GM21390 (cell line): ENCODE results near the gene SP4.

Experiments used
- ATAC-seq: cut with Tn5 transposase; IDR thresholded peaks from one replicate; pipeline ENCODE4 v1.9.1; 2021; ENCODE audit not compliant: unreplicated experiment

Gene SP4

GRCh38 chr7:21443149-21443841, 15.4 kb downstream of the SP4 start:
- no peak for ATAC-seq

- ATAC-seq: no peak
Measured at GRCh38 chr7:21448974-21449373, 21.1 kb downstream of the SP4 start.

GRCh38 chr7:21450076-21450475, 22.2 kb downstream of the SP4 start:
- no peak for ATAC-seq

GRCh38 chr7:21450941-21451340, 23.1 kb downstream of the SP4 start:
- ATAC-seq: no peak

GRCh38 chr7:21454182-21454581, 26.3 kb downstream of the SP4 start:
- ATAC-seq: no peak

- ATAC-seq: no peak
Measured at GRCh38 chr7:21454906-21455305, 27.0 kb downstream of the SP4 start.

- ATAC-seq: no peak
Measured at GRCh38 chr7:21461282-21461681, 33.4 kb downstream of the SP4 start.

DNA sequence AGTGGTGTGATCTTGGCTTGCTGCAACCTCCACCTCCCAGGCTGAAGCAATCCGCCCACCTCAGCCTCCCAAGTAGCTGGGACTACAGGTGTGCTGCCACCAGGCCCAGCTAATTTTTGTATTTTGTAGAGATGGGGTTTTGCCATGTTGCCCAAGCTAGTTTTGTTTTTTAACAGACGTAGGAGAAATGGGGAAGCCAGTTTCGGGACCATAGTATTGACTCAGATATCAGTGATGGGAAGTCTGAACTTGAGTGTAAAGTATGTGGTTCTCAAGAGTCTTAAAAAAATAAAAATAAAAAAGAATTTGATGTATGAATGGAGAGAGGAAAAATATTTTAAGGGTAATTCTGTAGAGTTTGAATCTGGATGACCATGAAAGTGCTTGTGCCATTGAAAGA, 34.2 kb downstream of the SP4 start:
- ATAC-seq: no peak

- no peak for ATAC-seq
Measured at GRCh38 chr7:21463524-21463923, 35.6 kb downstream of the SP4 start.

GRCh38 chr7:21468969-21469368, 41.1 kb downstream of the SP4 start:
- ATAC-seq: no peak

DNA sequence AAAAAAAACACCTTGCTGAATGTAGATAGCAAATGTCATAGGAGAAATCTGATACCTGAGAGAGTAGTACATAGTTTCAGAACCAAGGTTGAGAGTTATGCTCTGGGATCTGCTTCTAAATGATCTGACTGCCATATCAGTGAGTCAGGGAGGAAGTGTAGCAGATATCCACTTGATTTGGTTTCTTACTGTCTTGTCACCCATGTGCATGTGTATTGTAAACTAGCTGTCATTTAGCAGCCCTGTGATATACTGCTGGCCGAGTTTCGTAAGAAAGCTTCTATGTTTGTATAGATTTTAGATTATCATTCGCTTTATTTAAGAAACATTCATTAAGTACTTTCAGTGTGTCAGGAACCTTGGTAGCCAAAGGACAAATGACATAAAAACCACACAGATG, 42.0 kb downstream of the SP4 start:
- ATAC-seq: no peak

DNA sequence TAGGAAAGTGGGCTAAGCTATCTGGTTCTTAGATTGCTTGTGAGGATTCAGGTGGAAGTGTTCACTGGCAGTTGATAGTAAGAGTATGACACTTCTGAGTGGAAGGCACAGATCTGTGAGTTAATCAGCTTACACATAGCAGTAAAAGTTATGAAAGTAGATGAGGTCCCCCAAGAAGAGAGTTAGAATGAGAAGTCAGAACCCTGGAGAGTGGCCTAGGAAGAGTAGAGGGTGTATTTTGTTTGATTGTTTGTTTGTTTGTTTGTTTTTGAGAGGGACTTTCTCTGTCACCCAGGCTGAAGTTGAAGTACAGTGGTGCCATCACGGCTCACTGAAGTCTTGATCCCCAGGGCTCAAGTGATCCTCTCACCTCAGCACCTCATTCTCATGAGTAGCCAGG, 44.1 kb downstream of the SP4 start:
- ATAC-seq: no peak

GRCh38 chr7:21476429-21476828, 48.5 kb downstream of the SP4 start:
- ATAC-seq: no peak

GRCh38 chr7:21480693-21481403, 53.0 kb downstream of the SP4 start:
- ATAC-seq: no peak

DNA sequence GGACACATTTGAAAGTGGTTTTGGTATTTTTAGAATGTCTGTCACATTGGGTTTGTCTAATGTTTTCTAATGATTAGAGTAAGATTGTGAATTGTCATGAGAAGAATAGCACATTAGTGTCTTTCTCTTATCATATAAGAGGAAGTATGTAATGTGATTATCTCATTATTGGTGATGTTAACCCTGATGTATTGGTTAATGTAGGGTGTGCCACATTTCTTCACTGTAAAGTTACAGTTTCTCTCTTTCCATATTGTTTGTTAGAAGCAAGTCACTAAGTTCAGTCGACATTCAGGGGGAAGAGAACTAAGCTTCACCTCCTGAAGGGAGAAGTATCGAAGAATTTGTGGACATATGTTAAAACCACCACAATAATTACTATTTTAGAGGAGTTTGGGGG, 58.6 kb downstream of the SP4 start:
- no peak for ATAC-seq

GRCh38 chr7:21495731-21496130, 67.8 kb downstream of the SP4 start:
- ATAC-seq: no peak

- ATAC-seq: no peak
Measured at GRCh38 chr7:21497072-21497471, 69.2 kb downstream of the SP4 start.

DNA sequence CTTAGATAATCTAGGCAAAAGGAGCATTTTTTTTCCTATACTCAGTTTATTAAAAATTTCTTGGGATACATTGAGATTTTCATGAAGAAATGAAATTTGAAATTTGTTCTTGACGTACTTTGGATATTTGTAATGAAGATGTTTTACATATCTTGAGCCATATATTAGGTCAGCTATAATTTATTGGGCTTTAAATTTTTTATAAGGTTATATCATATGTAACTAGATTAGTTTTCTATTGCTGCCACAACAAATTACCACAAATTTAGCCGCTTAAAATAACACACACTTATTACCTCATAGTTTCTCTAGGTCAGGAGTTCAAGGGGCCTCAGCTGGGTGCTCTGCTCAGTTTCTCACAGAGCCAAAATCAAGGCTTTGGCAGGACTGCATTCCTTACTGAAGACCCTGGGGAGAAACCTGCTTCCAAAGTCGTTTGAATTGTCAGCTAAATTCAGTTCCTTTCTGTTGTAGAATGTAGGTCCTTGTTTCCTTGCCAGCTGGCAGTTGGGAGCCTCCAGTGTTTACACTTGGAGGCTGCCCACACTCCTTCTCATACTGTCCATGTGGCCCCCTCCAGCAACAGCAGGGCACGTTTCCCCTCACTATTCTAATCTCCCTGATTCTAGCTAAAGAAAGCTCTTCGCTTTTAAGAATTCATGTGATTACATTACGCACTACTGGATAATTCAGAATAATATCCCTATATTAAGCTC, 72.4 kb downstream of the SP4 start:
- ATAC-seq: no peak

GRCh38 chr7:21504021-21504420, 76.1 kb downstream of the SP4 start:
- no peak for ATAC-seq

GRCh38 chr7:21507627-21508343, 79.9 kb downstream of the SP4 start:
- ATAC-seq: no peak

DNA sequence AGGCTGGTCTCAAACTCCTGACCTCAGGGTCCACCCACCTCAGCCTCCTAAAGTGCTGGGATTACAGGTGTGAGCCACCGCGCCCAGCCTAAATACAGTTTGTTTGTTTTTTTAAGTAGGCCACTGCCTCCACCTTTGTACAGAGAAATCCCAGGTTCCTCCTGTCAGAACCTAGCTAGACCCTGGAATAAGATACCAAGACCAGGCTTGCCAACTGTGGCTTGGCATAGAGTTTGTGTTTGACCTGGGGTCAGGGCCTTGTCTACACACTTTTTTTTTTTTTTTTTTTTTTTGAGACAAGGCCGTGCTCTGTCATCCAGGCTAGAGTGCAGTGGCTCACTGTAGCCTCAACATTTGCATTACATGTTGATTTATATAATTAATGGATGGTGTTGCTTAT, 80.7 kb downstream of the SP4 start:
- ATAC-seq: no peak

- ATAC-seq: no peak
Measured at GRCh38 chr7:21514062-21514461, 86.2 kb downstream of the SP4 start.
